SU-DHL-6 (cell line): ENCODE data around the gene ANKRD30A.

Source experiments
- EZH2phosphoT487 ChIP-seq: fragments of 200-600 bp; sonication (generic), shearing (Covaris generic); conservative IDR thresholded peaks from 2 replicates; pipeline ENCODE4 v1.6.1; 2018; ENCODE audit warnings: mild to moderate bottlenecking, antibody characterized with exemption, low read length, moderate library complexity, mixed read lengths
- TF ChIP-seq, protein P1 (sequence below): fragments of 200-600 bp; sonication (generic); IDR thresholded peaks from one replicate; pipeline ENCODE4 v1.5.1; 2017; ENCODE audit warnings: antibody characterized with exemption, mild to moderate bottlenecking, low read length, moderate library complexity; ENCODE audit not compliant: insufficient read depth, poor library complexity, severe bottlenecking

DNA sequence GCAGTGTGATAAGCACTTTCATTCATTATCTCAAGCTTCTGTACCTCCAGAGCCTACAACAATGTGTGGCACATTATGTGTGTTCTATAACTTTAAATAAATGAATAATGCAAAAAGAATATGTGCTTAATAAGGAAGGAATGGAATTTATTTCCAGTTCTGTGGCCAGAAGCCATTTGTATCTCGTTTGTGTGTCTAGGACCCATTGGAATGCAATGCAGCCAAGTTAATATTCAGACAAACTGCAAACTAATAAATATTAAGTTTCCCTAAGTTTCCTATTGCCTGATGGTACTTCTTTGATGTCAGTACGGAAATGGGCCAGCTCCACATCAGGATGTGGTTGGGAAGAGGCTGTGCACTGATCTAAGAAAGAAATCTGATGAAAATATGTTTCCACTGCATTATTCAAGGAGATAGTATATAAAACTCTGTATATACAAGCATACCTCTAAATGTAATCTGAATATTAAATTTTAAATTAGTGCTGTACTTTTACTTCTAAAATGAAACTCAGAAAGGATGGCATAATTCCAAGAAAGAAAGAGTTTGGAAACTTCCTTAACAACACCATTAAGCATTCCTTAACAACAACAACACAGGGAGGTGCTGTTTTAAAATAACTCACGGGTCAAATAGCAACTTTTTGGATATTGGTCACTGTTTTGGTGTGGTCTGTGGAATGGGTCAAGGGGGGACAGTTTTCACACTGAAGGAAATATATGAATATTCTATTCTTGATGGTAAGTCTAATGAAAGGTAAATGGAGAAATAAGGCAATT lies 29.4 kb upstream of the ANKRD30A start:
- TF ChIP-seq, protein P1, sequence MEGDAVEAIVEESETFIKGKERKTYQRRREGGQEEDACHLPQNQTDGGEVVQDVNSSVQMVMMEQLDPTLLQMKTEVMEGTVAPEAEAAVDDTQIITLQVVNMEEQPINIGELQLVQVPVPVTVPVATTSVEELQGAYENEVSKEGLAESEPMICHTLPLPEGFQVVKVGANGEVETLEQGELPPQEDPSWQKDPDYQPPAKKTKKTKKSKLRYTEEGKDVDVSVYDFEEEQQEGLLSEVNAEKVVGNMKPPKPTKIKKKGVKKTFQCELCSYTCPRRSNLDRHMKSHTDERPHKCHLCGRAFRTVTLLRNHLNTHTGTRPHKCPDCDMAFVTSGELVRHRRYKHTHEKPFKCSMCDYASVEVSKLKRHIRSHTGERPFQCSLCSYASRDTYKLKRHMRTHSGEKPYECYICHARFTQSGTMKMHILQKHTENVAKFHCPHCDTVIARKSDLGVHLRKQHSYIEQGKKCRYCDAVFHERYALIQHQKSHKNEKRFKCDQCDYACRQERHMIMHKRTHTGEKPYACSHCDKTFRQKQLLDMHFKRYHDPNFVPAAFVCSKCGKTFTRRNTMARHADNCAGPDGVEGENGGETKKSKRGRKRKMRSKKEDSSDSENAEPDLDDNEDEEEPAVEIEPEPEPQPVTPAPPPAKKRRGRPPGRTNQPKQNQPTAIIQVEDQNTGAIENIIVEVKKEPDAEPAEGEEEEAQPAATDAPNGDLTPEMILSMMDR = no peak
- no peak for TF ChIP-seq EZH2phosphoT487
